GM03348 (cell line): ENCODE results near the gene PLCB1.

Experiments used
- DNase-seq: peaks from one replicate; pipeline ENCODE4 v3.0.0; 2012; ENCODE audit warnings: low spot score

Gene PLCB1

GRCh38 chr20:8246153-8246552 lies 114.1 kb downstream of the PLCB1 start:
- no peak for DNase-seq

GRCh38 chr20:8246716-8247115 lies 114.7 kb downstream of the PLCB1 start:
- no peak for DNase-seq

GRCh38 chr20:8248051-8248450 lies 116.0 kb downstream of the PLCB1 start:
- no peak for DNase-seq

- no peak for DNase-seq
These were observed 117.6 kb downstream of the PLCB1 start for GRCh38 chr20:8249634-8250033.

- DNase-seq, result no peak
These were observed 118.6 kb downstream of the PLCB1 start for GRCh38 chr20:8250539-8251200.

- no peak for DNase-seq
These were observed 119.1 kb downstream of the PLCB1 start for GRCh38 chr20:8251201-8251575.

- DNase-seq, result no peak
These were observed 123.0 kb downstream of the PLCB1 start for GRCh38 chr20:8254911-8255582.

- DNase-seq, result no peak
These were observed 124.0 kb downstream of the PLCB1 start for GRCh38 chr20:8255945-8256632.

GRCh38 chr20:8260837-8261251 lies 128.8 kb downstream of the PLCB1 start:
- DNase-seq, result no peak

- no peak for DNase-seq
These were observed 130.7 kb downstream of the PLCB1 start for GRCh38 chr20:8262721-8263120.

- no peak for DNase-seq
These were observed 133.5 kb downstream of the PLCB1 start for GRCh38 chr20:8265588-8265987.

- no peak for DNase-seq
These were observed 134.9 kb downstream of the PLCB1 start for GRCh38 chr20:8267009-8267408.

GRCh38 chr20:8271727-8272126 lies 139.7 kb downstream of the PLCB1 start:
- no peak for DNase-seq

GRCh38 chr20:8272766-8273165 lies 140.7 kb downstream of the PLCB1 start:
- no peak for DNase-seq

GRCh38 chr20:8284902-8285301 lies 152.8 kb downstream of the PLCB1 start:
- no peak for DNase-seq

- DNase-seq, result no peak
These were observed 155.3 kb downstream of the PLCB1 start for GRCh38 chr20:8287340-8287739.

- no peak for DNase-seq
These were observed 159.1 kb downstream of the PLCB1 start for GRCh38 chr20:8291200-8291599.

GRCh38 chr20:8291873-8292272 lies 159.8 kb downstream of the PLCB1 start:
- no peak for DNase-seq

GRCh38 chr20:8292793-8293192 lies 160.7 kb downstream of the PLCB1 start:
- DNase-seq, result no peak

GRCh38 chr20:8293750-8294149 lies 161.7 kb downstream of the PLCB1 start:
- DNase-seq, result no peak

GRCh38 chr20:8296536-8296935 lies 164.5 kb downstream of the PLCB1 start:
- no peak for DNase-seq

GRCh38 chr20:8298426-8299043 lies 166.5 kb downstream of the PLCB1 start:
- DNase-seq, result no peak

- DNase-seq, result no peak
These were observed 167.9 kb downstream of the PLCB1 start for GRCh38 chr20:8299921-8300320.
